Natural killer cell (primary cell): ENCODE measurements around the gene LIPT1. TPM values are rescaled to one million over a fixed set of nuclear protein-coding genes. Genes with fewer than 3 reads are reported as not detected.

Experiments used
- ATAC-seq, 3 donors: fragments of 150-1000 bp in 2 of 3; fragments of 200-7000 bp in 1 of 3; cut with Tn5 transposase; 1 replicate in 1 of 3; 2 replicates in 2 of 3; pipeline ENCODE4 v1.10.0; 2021; ENCODE audit warnings: mild to moderate bottlenecking in 2 of 3, moderate library complexity in 2 of 3
- DNase-seq, 2 donors: peaks; one replicate each; pipeline versions ENCODE4 v3.0.0 to v3.0.0-alpha.2; 2013 to 2021; ENCODE audit warnings: mixed read lengths in 1 of 2
- H3K27ac ChIP-seq: one replicate; pipeline ENCODE4 v1.5.1; 2013; ENCODE audit warnings: mild to moderate bottlenecking, low read length
- H3K27me3 ChIP-seq: one replicate; pipeline ENCODE4 v1.6.1; 2013; ENCODE audit warnings: low read length; ENCODE audit not compliant: control insufficient read depth, insufficient read depth
- H3K36me3 ChIP-seq: one replicate; pipeline ENCODE4 v1.6.1; 2013; ENCODE audit warnings: low read length; ENCODE audit not compliant: control insufficient read depth, insufficient read depth
- H3K4me1 ChIP-seq: one replicate; pipeline ENCODE4 v1.6.1; 2013; ENCODE audit warnings: low read length; ENCODE audit not compliant: control insufficient read depth, insufficient read depth
- H3K4me3 ChIP-seq: one replicate; pipeline ENCODE4 v1.5.1; 2013; ENCODE audit warnings: low read length
- H3K9me3 ChIP-seq: one replicate; pipeline ENCODE4 v1.6.1; 2013; ENCODE audit warnings: low read length; ENCODE audit not compliant: control insufficient read depth, insufficient read depth
- H3K27ac Mint-ChIP-seq, 2 donors: one replicate each; pipeline ENCODE4 v1.8.0; 2022; ENCODE audit warnings: mild to moderate bottlenecking in 2 of 2, mixed read lengths in 2 of 2, moderate library complexity in 1 of 2
- H3K27me3 Mint-ChIP-seq, 2 donors: one replicate each; pipeline ENCODE4 v1.8.0; 2022; ENCODE audit warnings: low read depth in 2 of 2, mixed read lengths in 2 of 2
- H3K36me3 Mint-ChIP-seq: one replicate; pipeline ENCODE4 v1.8.0; 2022; ENCODE audit warnings: mixed read lengths
- H3K4me1 Mint-ChIP-seq, 2 donors: one replicate each; pipeline ENCODE4 v1.8.0; 2022; ENCODE audit warnings: mixed read lengths in 2 of 2
- H3K4me3 Mint-ChIP-seq: one replicate; pipeline ENCODE4 v1.8.0; 2022; ENCODE audit warnings: mild to moderate bottlenecking, moderate library complexity, mixed read lengths
- H3K9me3 Mint-ChIP-seq, 2 donors: one replicate each; pipeline ENCODE4 v1.8.0; 2022; ENCODE audit warnings: mixed read lengths in 2 of 2
- CTCF ChIP-seq: fragments of 200-600 bp; IDR thresholded peaks from one replicate; pipeline ENCODE4 v1.8.0; 2022; ENCODE audit warnings: antibody characterized with exemption
- WGBS: methylation state at CpG from one replicate; pipeline ENCODE4 v1.1.7; 2013; ENCODE audit warnings: missing lambda C conversion rate; ENCODE audit not compliant: insufficient coverage; 5-methylcytosine and 5-hydroxymethylcytosine counted together
- intact Hi-C: fragments of 100-400 bp; cut with micrococcal nuclease; formaldehyde crosslinking; loops from one replicate; pipeline ENCODE4 v1.14.2; 2022
- total RNA-seq, 4 donors: library from RNA; stranded (reverse); fragments of 120-200 nt in 1 of 4; gene quantifications; one replicate each; pipeline versions ENCODE4 v1.2.3 to v1.2.4, GENCODE V29; 2013 to 2022

The LIPT1 gene
- total RNA-seq, 3 donors from 2014 or later (not counting 1 experiment from before 2014, with no cell fraction given), result 12.0 to 21.4 (median 17.3) TPM

GRCh38 chr2:99171377-99172140, 16.8 kb downstream of the LIPT1 start:
- peak overlapping the region in 1 of 2 donors; percentile 6 for H3K27ac Mint-ChIP-seq
- no peak overlapping the region for H3K27ac ChIP-seq
- no peaks in the 10 kb centered on the region for H3K4me1 ChIP-seq
- ATAC-seq (no peak), DNase-seq (no peak)
- H3K9me3 ChIP-seq, result no peaks in the 10 kb centered on the region
- peaks cover 56% of the 10 kb centered on the region for H3K36me3 ChIP-seq
- no peaks in the 10 kb centered on the region for H3K9me3 Mint-ChIP-seq
- peaks cover 5 to 8% of the 10 kb centered on the region in 2 donors for H3K4me1 Mint-ChIP-seq
- no peak for TF ChIP-seq CTCF
- H3K27me3 Mint-ChIP-seq, result no peaks in the 10 kb centered on the region
- 92% methylated on average over 7 of the region's 8 CpGs for WGBS
- no peak overlapping the region for H3K4me3 Mint-ChIP-seq
- no peaks in the 10 kb centered on the region for H3K27me3 ChIP-seq
- no peaks in the 10 kb centered on the region for H3K36me3 Mint-ChIP-seq
- intact Hi-C loops, result loop anchor here (10.0 kb wide), 1 partner anchor 337 kb away; no protein-coding TSS in a partner anchor
- no peak overlapping the region for H3K4me3 ChIP-seq

- WGBS, result under 1% methylated on average over 39 of the region's 39 CpGs
- intact Hi-C loops, result loop anchor here (1.0 kb wide), 4 partner anchors 27 to 309 kb away; partner anchors contain the start of genes C2orf15, LIPT1, REV1 and TSGA10
- DNase-seq (peak; percentile 91 to 97), ATAC-seq (peak; percentile 94 to 98 (median 97))
- no peak for TF ChIP-seq CTCF
- Histone ChIP-seq H3K4me3 (peak within 1 kb of the TSS; percentile 75), H3K4me1 (peaks cover 20% of the 10 kb centered on the region), H3K27me3 (no peaks in the 10 kb centered on the region), H3K36me3 (no peaks in the 10 kb centered on the region), H3K27ac (peak within 1 kb of the TSS; percentile 74), H3K9me3 (no peaks in the 10 kb centered on the region)
- Mint-ChIP-seq H3K4me1 (peaks cover 58 to 62% of the 10 kb centered on the region in 2 donors), H3K27ac (peak within 1 kb of the TSS; percentile 99 to 100), H3K36me3 (no peaks in the 10 kb centered on the region), H3K4me3 (peak within 1 kb of the TSS; percentile 100), H3K27me3 (no peaks in the 10 kb centered on the region), H3K9me3 (no peaks in the 10 kb centered on the region)
These were observed 26.2 kb downstream of the LIPT1 start, which contains the start of the genes MITD1 and MRPL30 for GRCh38 chr2:99180755-99181623. TSS of gene MITD1 (minus strand) at chr2:99181058. CDS start at chr2:99180981, 77 bp downstream. TSS of gene MRPL30 (plus strand) at chr2:99181184. CDS start at chr2:99186204, 5,020 bp downstream.

GRCh38 chr2:99181624-99182000, 26.8 kb downstream of the LIPT1 start:
- DNase-seq (peak in 1 of 2 donors; percentile 13), ATAC-seq (no peak)
- Mint-ChIP-seq H3K4me3 (peak overlapping the region; percentile 100), H3K27me3 (no peaks in the 10 kb centered on the region), H3K27ac (peak overlapping the region; percentile 99 to 100), H3K9me3 (no peaks in the 10 kb centered on the region), H3K36me3 (no peaks in the 10 kb centered on the region), H3K4me1 (peaks cover 58 to 62% of the 10 kb centered on the region in 2 donors)
- intact Hi-C loops, result loop anchor here (1.0 kb wide), 4 partner anchors 27 to 309 kb away; partner anchors contain the start of genes C2orf15, LIPT1, REV1 and TSGA10
- Histone ChIP-seq H3K27me3 (no peaks in the 10 kb centered on the region), H3K4me1 (peaks cover 20% of the 10 kb centered on the region), H3K36me3 (no peaks in the 10 kb centered on the region), H3K27ac (peak overlapping the region; percentile 74), H3K9me3 (no peaks in the 10 kb centered on the region), H3K4me3 (peak overlapping the region; percentile 75)
- no peak for TF ChIP-seq CTCF
- 6% methylated on average over 1 of the region's 4 CpGs for WGBS
